ENCODE data around the gene PEX6.

- TF ChIP-seq CTCF (IDR thresholded peaks at IDR 0.05; ENCODE audit: low read depth, low read length) (no peak), POLR2A (IDR thresholded peaks at IDR 0.05; ENCODE audit: extremely low read depth, insufficient read length) (no peak), MYC (IDR thresholded peaks at IDR 0.05; ENCODE audit: low read depth, low read length) (no peak)
Measured at GRCh38 chr6:42971746-42972327, 7.1 kb downstream of the PEX6 start.

Data from NB4 (cell line).